SK-N-SH (cell line): ENCODE results near the gene TSFM. TPM values are rescaled to one million over a fixed set of nuclear protein-coding genes. Genes with fewer than 3 reads are reported as not detected.
"Not testable (repeated sequence)": the region's sequence is repeated elsewhere in the genome, so short reads cannot be mapped to it uniquely, and the experiment has no call there.

Experiments
- CTCF ChIA-PET: fragments of 300-600, 350-600 bp; formaldehyde crosslinking; extraction: SDS; loops from one replicate; lab custom pipeline; 2021; lab: Yijun Ruan, JAX
- POLR2A ChIA-PET: fragments of 350-600 bp; sonication (Branson Sonifier 250); formaldehyde crosslinking; extraction: SDS; loops from one replicate; lab custom pipeline; 2020; ENCODE audit warnings: antibody characterized with exemption, inconsistent platforms; lab: Yijun Ruan, JAX
- DNase-seq: peaks from one replicate; pipeline ENCODE4 v3.0.0; 2012
- H2AFZ ChIP-seq: fragments of 200-600 bp; sonication (generic); 2 replicates; pipeline ENCODE4 v1.8.1; 2016; ENCODE audit warnings: antibody characterized with exemption, mild to moderate bottlenecking, low read depth
- H3F3A ChIP-seq: fragments of 200-600 bp; sonication (generic); replicated peaks from 2 replicates; pipeline ENCODE3; 2016; ENCODE audit warnings: antibody characterized with exemption, mild to moderate bottlenecking; ENCODE audit not compliant: insufficient read depth
- H3K27ac ChIP-seq, 2 experiments: fragments of 200-500 bp in 1 of 2; fragments of 200-600 bp in 1 of 2; sonication (Bioruptor generic) in 1 of 2; sonication (generic), shearing (Covaris generic) in 1 of 2; 2 replicates each; pipeline versions ENCODE4 v1.5.1 to v1.6.1; 2014 to 2016; ENCODE audit warnings: low read depth in 2 of 2, inconsistent platforms in 1 of 2, low read length in 1 of 2, mild to moderate bottlenecking in 1 of 2, mixed read lengths in 1 of 2
- H3K27me3 ChIP-seq: fragments of 200-600 bp; sonication (generic), shearing (Covaris generic); 2 replicates; pipeline ENCODE4 v1.6.1; 2016; ENCODE audit warnings: mixed run types; ENCODE audit not compliant: insufficient read depth
- H3K36me3 ChIP-seq, 2 experiments: fragments of 200-500 bp in 1 of 2; fragments of 200-600 bp in 1 of 2; sonication (Bioruptor generic) in 1 of 2; sonication (generic) in 1 of 2; replicated peaks in 1 of 2; 2 replicates each; pipeline versions ENCODE3 to v1.5.1; 2014 to 2016; ENCODE audit warnings: low read length in 1 of 2, mild to moderate bottlenecking in 1 of 2; ENCODE audit not compliant: insufficient read depth in 2 of 2, control insufficient read depth in 1 of 2
- H3K4me1 ChIP-seq, 2 experiments: fragments of 200-500 bp in 1 of 2; fragments of 200-600 bp in 1 of 2; sonication (Bioruptor generic) in 1 of 2; sonication (generic), shearing (Covaris generic) in 1 of 2; 2 replicates each; pipeline versions ENCODE4 v1.5.1 to v1.6.1; 2014 to 2016; ENCODE audit warnings: low read depth in 1 of 2, low read length in 1 of 2, mixed run types in 1 of 2; ENCODE audit not compliant: insufficient read depth in 2 of 2, control insufficient read depth in 1 of 2
- H3K4me2 ChIP-seq: fragments of 200-600 bp; sonication (generic), shearing (Covaris generic); 2 replicates; pipeline ENCODE4 v1.6.1; 2017; ENCODE audit warnings: mixed run types
- H3K4me3 ChIP-seq, 2 experiments: fragments of 200-500 bp in 1 of 2; fragments of 200-600 bp in 1 of 2; sonication (Bioruptor generic) in 1 of 2; sonication (generic), shearing (Covaris generic) in 1 of 2; 2 replicates each; pipeline versions ENCODE4 v1.5.1 to v1.8.1; 2014 to 2016; ENCODE audit warnings: low read depth in 2 of 2, inconsistent platforms in 1 of 2, low read length in 1 of 2, mild to moderate bottlenecking in 1 of 2, mixed read lengths in 1 of 2, moderate library complexity in 1 of 2
- H3K79me2 ChIP-seq: fragments of 200-600 bp; sonication (generic); 2 replicates; pipeline ENCODE4 v1.8.1; 2017; ENCODE audit warnings: mild to moderate bottlenecking; ENCODE audit not compliant: insufficient read depth
- H3K9ac ChIP-seq: fragments of 200-600 bp; sonication (generic); 2 replicates; pipeline ENCODE4 v1.6.1; 2017; ENCODE audit warnings: mixed run types
- H3K9me2 ChIP-seq: fragments of 200-600 bp; sonication (generic); 2 replicates; pipeline ENCODE4 v1.6.1; 2017; ENCODE audit warnings: mixed run types
- H3K9me3 ChIP-seq: fragments of 200-600 bp; sonication (generic); 2 replicates; pipeline ENCODE4 v1.6.1; 2017; ENCODE audit warnings: mixed run types, mild to moderate bottlenecking, moderate library complexity
- H4K20me1 ChIP-seq: fragments of 200-600 bp; sonication (generic); 2 replicates; pipeline ENCODE4 v1.6.1; 2017; ENCODE audit warnings: mild to moderate bottlenecking, mixed run types; ENCODE audit not compliant: insufficient read depth
- EP300 ChIP-seq, 2 experiments: IDR thresholded peaks; 2 replicates each; pipeline versions ENCODE4 v1.4.0 to v1.6.1; 2012; ENCODE audit warnings: borderline replicate concordance in 1 of 2, low read depth in 1 of 2, low read length in 1 of 2
- RXRA ChIP-seq: IDR thresholded peaks from 2 replicates; pipeline ENCODE4 v1.4.0; 2012; ENCODE audit warnings: low read depth, mild to moderate bottlenecking, borderline replicate concordance
- TCF12 ChIP-seq: IDR thresholded peaks from 2 replicates; pipeline ENCODE4 v1.4.0; 2012
- YY1 ChIP-seq: IDR thresholded peaks from 2 replicates; pipeline ENCODE4 v1.4.0; 2012; ENCODE audit warnings: low read depth, mild to moderate bottlenecking
- WGBS: methylation state at CpG from one replicate; pipeline ENCODE4 v1.1.6; 2017; ENCODE audit warnings: low lambda C conversion rate; 5-methylcytosine and 5-hydroxymethylcytosine counted together
- polyA plus RNA-seq, 3 experiments: library from polyadenylated mRNA; depleted of rRNA; stranded (reverse); fragments of >200 nt; gene quantifications; 2 replicates each; pipeline ENCODE4 v1.2.3, GENCODE V29; 2012
- TF ChIP-seq, protein P1 (sequence below): fragments of 150-350 bp; IDR thresholded peaks from 2 replicates; pipeline ENCODE4 v1.6.1; 2017; ENCODE audit warnings: antibody characterized with exemption, low read length, low read depth, borderline replicate concordance
- TF ChIP-seq, protein P2 (sequence below): IDR thresholded peaks from 2 replicates; pipeline ENCODE4 v1.4.0; 2012; ENCODE audit warnings: low read depth, borderline replicate concordance
- TF ChIP-seq, protein P3 (sequence below): IDR thresholded peaks from 2 replicates; pipeline ENCODE4 v1.4.0; 2012; ENCODE audit warnings: low read depth, borderline replicate concordance
- TF ChIP-seq, protein P4 (sequence below): IDR thresholded peaks from 2 replicates; pipeline ENCODE4 v1.4.0; 2012; ENCODE audit warnings: low read depth

Gene TSFM
- polyA plus RNA-seq, 1 of the 3 experiments (the other 2 are of a cell fraction) = 28.7 TPM

DNA sequence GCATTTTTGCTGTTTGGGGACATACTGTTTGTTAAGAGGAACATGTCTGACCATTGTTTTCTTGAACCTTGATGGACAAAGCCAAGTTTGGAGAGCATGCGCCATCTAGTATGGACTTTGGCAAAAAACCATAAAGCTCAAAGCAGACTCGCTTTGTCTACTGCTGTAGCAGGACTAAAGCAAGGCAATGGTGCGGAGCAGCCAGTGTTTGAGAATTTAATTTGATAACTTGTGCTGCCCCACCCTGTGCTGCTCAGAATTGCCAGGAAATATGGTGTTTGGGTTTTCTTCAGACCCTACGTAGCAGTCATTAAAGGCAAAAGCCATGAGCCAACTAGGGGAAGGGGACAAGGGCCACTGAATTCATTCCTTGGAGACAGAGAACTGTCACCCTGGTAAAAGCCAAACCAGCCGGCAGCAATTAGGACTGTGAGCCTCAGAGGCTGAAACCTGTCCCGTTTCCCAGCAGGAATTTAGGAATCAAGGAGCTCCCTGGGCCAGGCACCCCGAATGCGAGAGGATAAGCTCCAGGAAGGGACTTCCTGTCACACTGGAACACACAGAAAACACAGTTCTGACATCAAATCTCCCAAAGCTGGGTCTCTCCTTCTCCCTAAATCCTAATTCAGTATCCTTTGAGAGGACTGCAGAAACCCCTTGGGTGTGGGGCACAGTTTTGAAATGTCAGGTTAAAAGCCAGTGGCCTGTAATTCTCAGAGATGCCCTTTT lies 34.8 kb downstream of the TSFM start (continued):
- TF ChIP-seq RXRA (no peak), TCF12 (no peak), YY1 (no peak), EP300 (IDR thresholded peaks at IDR 0.05; ENCODE audit: borderline replicate concordance in 1 of 2, low read depth in 1 of 2, low read length in 1 of 2) (no peak)
- TF ChIP-seq, protein P1, sequence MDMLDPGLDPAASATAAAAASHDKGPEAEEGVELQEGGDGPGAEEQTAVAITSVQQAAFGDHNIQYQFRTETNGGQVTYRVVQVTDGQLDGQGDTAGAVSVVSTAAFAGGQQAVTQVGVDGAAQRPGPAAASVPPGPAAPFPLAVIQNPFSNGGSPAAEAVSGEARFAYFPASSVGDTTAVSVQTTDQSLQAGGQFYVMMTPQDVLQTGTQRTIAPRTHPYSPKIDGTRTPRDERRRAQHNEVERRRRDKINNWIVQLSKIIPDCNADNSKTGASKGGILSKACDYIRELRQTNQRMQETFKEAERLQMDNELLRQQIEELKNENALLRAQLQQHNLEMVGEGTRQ = no peak
- TF ChIP-seq, protein P2, sequence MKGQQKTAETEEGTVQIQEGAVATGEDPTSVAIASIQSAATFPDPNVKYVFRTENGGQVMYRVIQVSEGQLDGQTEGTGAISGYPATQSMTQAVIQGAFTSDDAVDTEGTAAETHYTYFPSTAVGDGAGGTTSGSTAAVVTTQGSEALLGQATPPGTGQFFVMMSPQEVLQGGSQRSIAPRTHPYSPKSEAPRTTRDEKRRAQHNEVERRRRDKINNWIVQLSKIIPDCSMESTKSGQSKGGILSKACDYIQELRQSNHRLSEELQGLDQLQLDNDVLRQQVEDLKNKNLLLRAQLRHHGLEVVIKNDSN = no peak
- TF ChIP-seq, protein P3, sequence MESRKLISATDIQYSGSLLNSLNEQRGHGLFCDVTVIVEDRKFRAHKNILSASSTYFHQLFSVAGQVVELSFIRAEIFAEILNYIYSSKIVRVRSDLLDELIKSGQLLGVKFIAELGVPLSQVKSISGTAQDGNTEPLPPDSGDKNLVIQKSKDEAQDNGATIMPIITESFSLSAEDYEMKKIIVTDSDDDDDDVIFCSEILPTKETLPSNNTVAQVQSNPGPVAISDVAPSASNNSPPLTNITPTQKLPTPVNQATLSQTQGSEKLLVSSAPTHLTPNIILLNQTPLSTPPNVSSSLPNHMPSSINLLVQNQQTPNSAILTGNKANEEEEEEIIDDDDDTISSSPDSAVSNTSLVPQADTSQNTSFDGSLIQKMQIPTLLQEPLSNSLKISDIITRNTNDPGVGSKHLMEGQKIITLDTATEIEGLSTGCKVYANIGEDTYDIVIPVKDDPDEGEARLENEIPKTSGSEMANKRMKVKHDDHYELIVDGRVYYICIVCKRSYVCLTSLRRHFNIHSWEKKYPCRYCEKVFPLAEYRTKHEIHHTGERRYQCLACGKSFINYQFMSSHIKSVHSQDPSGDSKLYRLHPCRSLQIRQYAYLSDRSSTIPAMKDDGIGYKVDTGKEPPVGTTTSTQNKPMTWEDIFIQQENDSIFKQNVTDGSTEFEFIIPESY = no peak
- TF ChIP-seq, protein P4, sequence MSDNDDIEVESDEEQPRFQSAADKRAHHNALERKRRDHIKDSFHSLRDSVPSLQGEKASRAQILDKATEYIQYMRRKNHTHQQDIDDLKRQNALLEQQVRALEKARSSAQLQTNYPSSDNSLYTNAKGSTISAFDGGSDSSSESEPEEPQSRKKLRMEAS = no peak

DNA sequence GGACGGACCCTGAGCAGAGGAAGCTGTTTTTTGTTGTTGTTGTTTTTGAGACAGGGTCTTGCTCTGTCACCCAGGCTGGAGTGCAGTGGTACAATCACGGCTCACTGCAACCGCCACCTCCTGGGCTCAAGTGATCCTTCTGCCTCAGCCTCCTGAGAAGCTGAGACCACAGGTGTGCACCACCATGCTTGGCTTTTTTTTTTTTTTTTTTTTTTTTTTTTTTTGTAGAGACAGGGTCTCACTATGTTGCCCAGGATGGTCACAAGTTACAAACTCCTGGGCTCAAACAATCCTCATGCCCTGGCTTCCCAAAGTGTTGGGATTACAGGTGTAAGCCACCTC lies 35.4 kb downstream of the TSFM start:
- Histone ChIP-seq H3K4me1 (peaks cover 0 to 20% of the 10 kb centered on the region in 2 experiments; a peak in 2 of 4 replicates), H3K36me3 (peaks cover 25 to 34% of the 10 kb centered on the region in 2 experiments), H3F3A (peaks cover 10% of the 10 kb centered on the region)
- 94% methylated on average over 3 of the region's 3 CpGs for WGBS
- ChIA-PET POLR2A (interaction anchor here (0.8 kb wide), 1 partner anchor 123 kb away, joined by 3 read pairs; the partner anchor contains the start of gene ATP23), CTCF (interaction anchor here (0.8 to 10.2 kb wide), 8 partner anchors 14 to 235 kb away, joined by 3 to 96 read pairs (median 4); partner anchors contain the start of gene TSFM)
- not testable (repeated sequence) for H3K27me3 ChIP-seq, H3K79me2 ChIP-seq, H2AFZ ChIP-seq, H3K27ac ChIP-seq, H3K9me2 ChIP-seq, H3K4me2 ChIP-seq, H4K20me1 ChIP-seq, H3K9ac ChIP-seq, H3K4me3 ChIP-seq, H3K9me3 ChIP-seq, DNase-seq

DNA sequence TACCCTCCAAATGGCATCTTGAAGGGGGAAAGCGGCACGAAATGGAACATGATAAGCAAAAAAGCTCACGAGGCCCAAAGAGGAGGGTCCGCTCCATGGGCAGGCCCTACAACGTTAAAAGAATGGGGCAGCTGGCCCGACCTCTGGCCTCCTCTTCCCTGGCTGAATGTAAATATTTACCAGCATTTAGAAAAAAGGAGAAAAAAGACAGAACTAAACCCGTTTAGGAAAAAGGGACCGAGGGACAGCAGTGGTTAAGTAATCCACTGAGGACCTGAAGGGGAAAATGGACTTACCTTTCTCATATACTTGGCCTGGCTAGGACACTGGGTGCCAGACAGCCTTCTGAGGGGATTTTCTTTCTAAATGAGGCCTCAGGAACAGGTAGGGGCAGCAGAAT lies 37.5 kb downstream of the TSFM start:
- H4K20me1 ChIP-seq = peaks cover 15% of the 10 kb centered on the region; the same call in 1 of the 2 replicates
- H3K4me3 ChIP-seq, DNase-seq, H3K9ac ChIP-seq, H3K9me3 ChIP-seq, POLR2A ChIA-PET, H3K27me3 ChIP-seq, H3K27ac ChIP-seq, H3K9me2 ChIP-seq, H3K4me2 ChIP-seq, H2AFZ ChIP-seq, H3K79me2 ChIP-seq: not testable (repeated sequence)
- WGBS = 95% methylated on average over 8 of the region's 8 CpGs
- CTCF ChIA-PET = interaction anchor here (0.9 to 10.2 kb wide), 3 partner anchors 12 to 85 kb away, joined by 3 to 96 read pairs (median 3); no protein-coding TSS in a partner anchor
- peaks cover 10% of the 10 kb centered on the region for H3F3A ChIP-seq
- H3K4me1 ChIP-seq = peaks cover 0 to 14% of the 10 kb centered on the region in 2 experiments; a peak in 2 of 4 replicates
- H3K36me3 ChIP-seq = peaks cover 36 to 55% of the 10 kb centered on the region in 2 experiments

DNA sequence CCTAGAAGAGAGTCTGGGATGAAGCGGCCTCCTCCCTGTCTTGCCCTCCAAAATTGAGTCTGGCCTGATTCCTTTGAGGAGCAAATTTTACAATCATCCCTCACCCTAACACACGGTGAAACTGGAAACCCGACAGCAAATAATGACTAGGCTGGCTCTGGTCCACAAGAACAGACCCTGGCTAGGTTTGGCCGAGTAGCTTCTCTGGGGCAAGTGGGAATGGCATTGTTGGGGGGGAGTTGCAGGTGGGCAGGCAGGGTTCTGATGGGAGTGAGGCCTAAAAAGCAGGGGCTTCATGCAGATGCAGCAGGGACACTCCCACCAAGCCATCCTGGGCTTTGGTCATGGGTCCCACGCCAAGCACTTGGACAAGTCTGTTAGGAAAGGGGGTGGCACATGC lies 38.4 kb downstream of the TSFM start:
- H2AFZ ChIP-seq, H3K4me2 ChIP-seq, H3K9me3 ChIP-seq, DNase-seq, H3K27ac ChIP-seq, H3K27me3 ChIP-seq, H3K4me1 ChIP-seq, POLR2A ChIA-PET, H3K79me2 ChIP-seq, H3K9ac ChIP-seq, H3K4me3 ChIP-seq, H3K9me2 ChIP-seq: not testable (repeated sequence)
- peaks cover 45 to 64% of the 10 kb centered on the region in 2 experiments for H3K36me3 ChIP-seq
- H3F3A ChIP-seq = peaks cover 10% of the 10 kb centered on the region
- CTCF ChIA-PET = interaction anchor here (1.0 kb wide), 1 partner anchor 11 kb away, joined by 3 read pairs; no protein-coding TSS in a partner anchor
- WGBS = 87% methylated on average over 4 of the region's 5 CpGs
- peaks cover 23% of the 10 kb centered on the region for H4K20me1 ChIP-seq
